Measurements from ENCODE around the gene ADGRV1.

GRCh38 chr5:90844931-90845330 lies 286.3 kb downstream of the ADGRV1 start:
- no peak for TF ChIP-seq POLR2A (IDR thresholded peaks at IDR 0.05; ENCODE audit: low read depth, low read length)
- TF ChIP-seq JUN (IDR thresholded peaks at IDR 0.05; ENCODE audit: borderline replicate concordance, insufficient read depth, insufficient read length, low read depth), result no peak
- TF ChIP-seq, protein P1, sequence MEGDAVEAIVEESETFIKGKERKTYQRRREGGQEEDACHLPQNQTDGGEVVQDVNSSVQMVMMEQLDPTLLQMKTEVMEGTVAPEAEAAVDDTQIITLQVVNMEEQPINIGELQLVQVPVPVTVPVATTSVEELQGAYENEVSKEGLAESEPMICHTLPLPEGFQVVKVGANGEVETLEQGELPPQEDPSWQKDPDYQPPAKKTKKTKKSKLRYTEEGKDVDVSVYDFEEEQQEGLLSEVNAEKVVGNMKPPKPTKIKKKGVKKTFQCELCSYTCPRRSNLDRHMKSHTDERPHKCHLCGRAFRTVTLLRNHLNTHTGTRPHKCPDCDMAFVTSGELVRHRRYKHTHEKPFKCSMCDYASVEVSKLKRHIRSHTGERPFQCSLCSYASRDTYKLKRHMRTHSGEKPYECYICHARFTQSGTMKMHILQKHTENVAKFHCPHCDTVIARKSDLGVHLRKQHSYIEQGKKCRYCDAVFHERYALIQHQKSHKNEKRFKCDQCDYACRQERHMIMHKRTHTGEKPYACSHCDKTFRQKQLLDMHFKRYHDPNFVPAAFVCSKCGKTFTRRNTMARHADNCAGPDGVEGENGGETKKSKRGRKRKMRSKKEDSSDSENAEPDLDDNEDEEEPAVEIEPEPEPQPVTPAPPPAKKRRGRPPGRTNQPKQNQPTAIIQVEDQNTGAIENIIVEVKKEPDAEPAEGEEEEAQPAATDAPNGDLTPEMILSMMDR (IDR thresholded peaks at IDR 0.05; ENCODE audit: extremely low read depth in 1 of 2, insufficient read depth in 1 of 2, low read depth in 1 of 2, low read length in 2 of 2), result no peak
- no peak for TF ChIP-seq POLR2AphosphoS5 (IDR thresholded peaks at IDR 0.05; ENCODE audit: insufficient read depth, low read depth, low read length)
- TF ChIP-seq EZH2 (IDR thresholded peaks at IDR 0.05; ENCODE audit: borderline replicate concordance, low read depth, low read length, severe bottlenecking), result no peak
- TF ChIP-seq, protein P2, sequence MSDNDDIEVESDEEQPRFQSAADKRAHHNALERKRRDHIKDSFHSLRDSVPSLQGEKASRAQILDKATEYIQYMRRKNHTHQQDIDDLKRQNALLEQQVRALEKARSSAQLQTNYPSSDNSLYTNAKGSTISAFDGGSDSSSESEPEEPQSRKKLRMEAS (IDR thresholded peaks at IDR 0.05; ENCODE audit: insufficient read depth, insufficient read length), result no peak
